Cortex of kidney (tissue), 1 donor: ENCODE measurements around the gene GPC4.
"Not testable (repeated sequence)": the region's sequence is repeated elsewhere in the genome, so short reads cannot be mapped to it uniquely, and the experiment has no call there.

Experiments
- DNase-seq: peaks from one replicate; lab custom pipeline; 2025; lab: John Stamatoyannopoulos, UW

Gene GPC4

GRCh38 chrX:133305348-133305747 is 109.9 kb downstream of the GPC4 start:
- no peak for DNase-seq

- DNase-seq, result no peak
Observed at GRCh38 chrX:133302775-133303445, 112.4 kb downstream of the GPC4 start.

- no peak for DNase-seq
Observed at GRCh38 chrX:133300591-133300990, 114.7 kb downstream of the GPC4 start.

- DNase-seq, result no peak
Observed at GRCh38 chrX:133297284-133297683, 118.0 kb downstream of the GPC4 start.

- no peak for DNase-seq
Observed at GRCh38 chrX:133294126-133294525, 121.2 kb downstream of the GPC4 start.

- DNase-seq, result no peak
Observed at GRCh38 chrX:133290076-133290475, 125.2 kb downstream of the GPC4 start.

- no peak for DNase-seq
Observed at GRCh38 chrX:133287860-133288259, 127.4 kb downstream of the GPC4 start.

GRCh38 chrX:133285341-133285740 is 129.9 kb downstream of the GPC4 start:
- DNase-seq, result no peak

GRCh38 chrX:133279112-133279730 is 136.1 kb downstream of the GPC4 start:
- not testable (repeated sequence) for DNase-seq

- no peak for DNase-seq
Observed at GRCh38 chrX:133273180-133273579, 142.1 kb downstream of the GPC4 start.

- DNase-seq, result no peak
Observed at GRCh38 chrX:133269168-133269567, 146.1 kb downstream of the GPC4 start.

GRCh38 chrX:133267621-133268020 is 147.7 kb downstream of the GPC4 start:
- no peak for DNase-seq

GRCh38 chrX:133265331-133265730 is 150.0 kb downstream of the GPC4 start:
- DNase-seq, result no peak

GRCh38 chrX:133258481-133258880 is 156.8 kb downstream of the GPC4 start:
- no peak for DNase-seq

- DNase-seq, result no peak
Observed at GRCh38 chrX:133254666-133255065, 160.6 kb downstream of the GPC4 start.

GRCh38 chrX:133251204-133251603 is 164.1 kb downstream of the GPC4 start:
- DNase-seq, result no peak

- no peak for DNase-seq
Observed at GRCh38 chrX:133250184-133251100, 164.8 kb downstream of the GPC4 start.
